SJSA1 (cell line): ENCODE results near the gene CDH23. TPM values are rescaled to one million over a fixed set of nuclear protein-coding genes. Genes with fewer than 3 reads are reported as not detected.

Experiments used
- DNase-seq, 2 experiments: peaks; one replicate each; pipeline ENCODE4 v3.0.0-alpha.2; 2015 to 2020; ENCODE audit warnings: low spot score in 2 of 2, low read depth in 1 of 2
- H3K27ac ChIP-seq: fragments of 250-450 bp; sonication (Bioruptor Pico); 2 replicates; pipeline ENCODE4 v1.5.1; 2020; ENCODE audit warnings: mild to moderate bottlenecking, moderate library complexity
- H3K27me3 ChIP-seq: fragments of 250-450 bp; sonication (Bioruptor Pico); replicated peaks from 2 replicates; pipeline ENCODE4 v1.5.1; 2020; ENCODE audit warnings: mild to moderate bottlenecking, moderate library complexity
- H3K36me3 ChIP-seq: fragments of 250-450 bp; sonication (Bioruptor Pico); 2 replicates; pipeline ENCODE4 v1.5.1; 2020; ENCODE audit warnings: mild to moderate bottlenecking
- H3K4me1 ChIP-seq: fragments of 250-450 bp; sonication (Bioruptor Pico); replicated peaks from 2 replicates; pipeline ENCODE4 v1.6.1; 2021; ENCODE audit warnings: mild to moderate bottlenecking
- H3K4me3 ChIP-seq: fragments of 250-450 bp; sonication (Bioruptor Pico); 2 replicates; pipeline ENCODE4 v1.5.1; 2020; ENCODE audit warnings: mild to moderate bottlenecking
- H3K9me3 ChIP-seq: fragments of 250-450 bp; sonication (Bioruptor Pico); replicated peaks from 2 replicates; pipeline ENCODE4 v1.5.1; 2020; ENCODE audit warnings: mild to moderate bottlenecking
- total RNA-seq: library from RNA; depleted of rRNA; stranded (reverse); fragments of >200 nt; shearing (Covaris generic); gene quantifications from 2 replicates; pipeline ENCODE4 v1.2.3, GENCODE V29; 2014

Gene CDH23
- total RNA-seq, 1 experiment from 2014 or later = 0.37 TPM

DNA sequence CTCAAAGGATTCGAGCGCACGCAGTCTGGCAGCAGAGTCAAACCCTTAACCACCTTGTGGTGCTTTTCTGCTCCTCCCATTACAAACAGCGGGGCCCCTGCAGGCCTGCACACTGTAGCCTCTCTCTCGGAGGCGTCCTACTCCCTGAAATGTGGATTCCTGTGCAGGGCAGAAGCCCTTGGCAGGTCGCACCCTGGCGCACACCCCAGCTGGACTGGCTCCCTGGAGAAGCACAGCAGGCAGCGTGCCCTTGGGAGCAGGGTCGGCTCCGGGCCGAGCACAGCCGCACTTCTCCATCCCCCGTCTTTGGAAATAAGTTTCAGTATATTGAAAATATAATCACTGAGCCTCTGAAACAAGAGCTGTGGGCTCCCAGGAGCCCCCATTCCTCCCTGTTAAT is 178.7 kb downstream of the CDH23 start:
- Histone ChIP-seq H3K27me3 (no peaks in the 10 kb centered on the region), H3K4me3 (no peak overlapping the region), H3K36me3 (no peaks in the 10 kb centered on the region), H3K27ac (no peak overlapping the region), H3K9me3 (no peaks in the 10 kb centered on the region), H3K4me1 (no peaks in the 10 kb centered on the region)
- DNase-seq = no peak

DNA sequence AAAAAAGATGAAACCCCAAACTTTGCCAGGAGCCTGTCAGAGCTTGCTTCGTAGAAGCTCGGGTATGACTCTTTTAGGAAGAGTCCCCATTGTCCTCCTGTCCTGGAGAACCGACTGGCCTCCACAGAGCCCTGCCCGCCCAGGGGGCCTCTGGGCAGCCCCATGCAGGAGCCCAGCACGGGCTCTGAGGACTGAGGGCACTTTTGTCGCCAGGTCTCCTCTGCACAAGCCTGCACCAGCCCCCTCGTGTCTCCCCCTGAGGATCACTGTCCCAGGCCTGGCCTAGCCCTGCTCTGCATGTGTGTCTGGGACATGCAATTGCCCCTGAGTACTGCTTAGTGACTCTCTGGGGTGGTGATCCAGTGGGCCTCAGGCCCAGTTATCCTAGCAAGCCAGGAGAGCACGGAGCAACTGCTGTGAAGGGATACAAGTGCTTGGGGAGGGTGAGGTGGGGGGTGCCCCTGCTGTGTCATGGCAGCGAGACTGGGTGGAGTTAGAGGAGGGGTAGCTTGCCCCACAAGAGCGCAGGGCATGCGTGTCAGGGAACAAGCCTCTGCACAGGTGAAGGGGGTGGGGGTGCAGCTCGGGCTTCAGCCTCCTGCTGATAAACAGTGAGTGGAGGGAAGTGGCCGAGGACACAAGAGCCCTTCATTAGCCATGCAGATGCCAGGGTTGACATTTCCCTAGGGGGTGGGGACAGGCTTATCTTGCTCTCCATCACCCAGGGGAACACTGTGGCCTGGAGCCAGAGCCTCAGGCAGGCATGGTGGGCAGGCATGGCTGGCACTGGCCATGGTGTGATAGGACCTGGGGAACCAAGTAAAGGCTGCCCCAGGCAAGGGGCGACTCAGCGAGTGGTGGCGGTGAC is 179.4 kb downstream of the CDH23 start:
- H3K9me3 ChIP-seq = no peaks in the 10 kb centered on the region
- no peaks in the 10 kb centered on the region for H3K36me3 ChIP-seq
- no peaks in the 10 kb centered on the region for H3K27me3 ChIP-seq
- no peaks in the 10 kb centered on the region for H3K4me1 ChIP-seq
- no peak overlapping the region for H3K27ac ChIP-seq
- no peak for DNase-seq
- no peak overlapping the region for H3K4me3 ChIP-seq

DNA sequence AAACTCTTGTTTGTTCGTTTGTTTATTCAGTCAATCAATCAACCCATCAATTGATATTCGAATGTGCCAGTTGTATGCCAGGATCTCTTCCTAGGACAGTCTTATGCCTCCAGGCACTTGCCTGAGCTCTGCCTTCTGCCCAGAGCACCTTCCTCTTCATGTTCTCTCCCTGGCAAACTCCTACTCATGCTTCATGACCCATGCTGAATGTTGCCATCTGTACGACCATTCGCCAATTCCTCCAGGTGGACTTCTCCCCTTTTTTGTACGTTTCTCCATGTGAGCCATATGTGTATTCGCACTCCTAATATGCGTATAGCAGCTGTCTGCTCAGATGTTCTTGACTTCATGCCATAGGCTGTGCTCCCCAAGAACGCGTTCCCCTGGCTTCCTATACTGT is 180.1 kb downstream of the CDH23 start:
- Histone ChIP-seq H3K4me3 (no peak overlapping the region), H3K36me3 (no peaks in the 10 kb centered on the region), H3K27ac (no peak overlapping the region), H3K4me1 (no peaks in the 10 kb centered on the region), H3K27me3 (no peaks in the 10 kb centered on the region), H3K9me3 (no peaks in the 10 kb centered on the region)
- DNase-seq = no peak

- Histone ChIP-seq H3K27me3 (no peaks in the 10 kb centered on the region), H3K9me3 (no peaks in the 10 kb centered on the region), H3K36me3 (no peaks in the 10 kb centered on the region), H3K4me1 (no peaks in the 10 kb centered on the region), H3K4me3 (no peak overlapping the region), H3K27ac (no peak overlapping the region)
- DNase-seq = no peak
Observed at GRCh38 chr10:71577345-71577744, 180.6 kb downstream of the CDH23 start.

- Histone ChIP-seq H3K4me1 (no peaks in the 10 kb centered on the region), H3K27me3 (no peaks in the 10 kb centered on the region), H3K9me3 (no peaks in the 10 kb centered on the region), H3K27ac (no peak overlapping the region), H3K4me3 (no peak overlapping the region), H3K36me3 (no peaks in the 10 kb centered on the region)
- no peak for DNase-seq
Observed at GRCh38 chr10:71578069-71578468, 181.3 kb downstream of the CDH23 start.

GRCh38 chr10:71579668-71580067 is 182.9 kb downstream of the CDH23 start:
- Histone ChIP-seq H3K27ac (no peak overlapping the region), H3K36me3 (no peaks in the 10 kb centered on the region), H3K4me3 (no peak overlapping the region), H3K9me3 (no peaks in the 10 kb centered on the region), H3K4me1 (no peaks in the 10 kb centered on the region), H3K27me3 (no peaks in the 10 kb centered on the region)
- DNase-seq = no peak

GRCh38 chr10:71580415-71580814 is 183.7 kb downstream of the CDH23 start:
- Histone ChIP-seq H3K9me3 (no peaks in the 10 kb centered on the region), H3K27me3 (no peaks in the 10 kb centered on the region), H3K4me3 (no peak overlapping the region), H3K36me3 (no peaks in the 10 kb centered on the region), H3K27ac (no peak overlapping the region), H3K4me1 (no peaks in the 10 kb centered on the region)
- DNase-seq = no peak

DNA sequence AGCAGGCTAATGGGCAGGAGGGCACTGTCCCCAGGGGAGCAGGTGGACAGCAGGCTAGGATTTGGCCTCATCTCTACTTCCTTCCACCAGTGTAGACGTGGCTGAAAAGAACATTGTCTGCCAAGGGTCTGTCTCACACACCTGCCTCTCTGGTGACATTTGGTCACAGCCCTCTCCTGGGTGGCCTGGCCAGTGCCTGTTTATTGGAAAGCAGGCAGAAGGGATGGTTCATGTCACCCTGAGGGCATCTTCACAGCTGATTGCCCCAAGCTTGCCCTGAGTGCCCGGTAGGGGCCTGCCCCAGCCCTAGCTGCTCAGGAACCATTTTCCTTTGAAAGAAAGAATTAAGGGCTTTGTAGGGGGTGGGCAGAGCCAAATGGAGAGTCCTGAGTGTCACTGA is 184.2 kb downstream of the CDH23 start:
- DNase-seq = no peak
- no peaks in the 10 kb centered on the region for H3K4me1 ChIP-seq
- H3K9me3 ChIP-seq = no peaks in the 10 kb centered on the region
- no peak overlapping the region for H3K27ac ChIP-seq
- no peaks in the 10 kb centered on the region for H3K27me3 ChIP-seq
- no peaks in the 10 kb centered on the region for H3K36me3 ChIP-seq
- H3K4me3 ChIP-seq = no peak overlapping the region

GRCh38 chr10:71581376-71581775 is 184.7 kb downstream of the CDH23 start:
- Histone ChIP-seq H3K4me3 (no peak overlapping the region), H3K4me1 (no peaks in the 10 kb centered on the region), H3K27ac (no peak overlapping the region), H3K27me3 (no peaks in the 10 kb centered on the region), H3K36me3 (no peaks in the 10 kb centered on the region), H3K9me3 (no peaks in the 10 kb centered on the region)
- no peak for DNase-seq

DNA sequence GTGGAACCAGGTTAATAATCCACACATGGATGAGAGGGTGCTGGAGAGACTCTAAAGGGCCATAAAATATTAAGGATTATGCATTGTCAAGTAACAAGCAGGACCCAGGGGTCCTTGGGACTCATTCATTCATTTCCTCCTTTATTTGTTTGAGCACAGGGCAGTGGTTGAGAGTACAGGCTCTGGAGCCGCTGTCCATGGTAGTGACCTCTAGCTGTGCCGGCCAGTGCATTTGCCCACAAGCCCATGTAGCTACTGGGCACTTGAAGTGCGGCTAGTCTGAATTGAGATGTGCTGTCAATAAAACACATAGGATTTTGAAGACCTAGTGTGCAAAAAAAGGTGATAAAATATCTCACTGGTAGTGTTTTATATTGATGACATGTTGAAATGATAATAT is 185.3 kb downstream of the CDH23 start:
- no peaks in the 10 kb centered on the region for H3K4me1 ChIP-seq
- H3K36me3 ChIP-seq = no peaks in the 10 kb centered on the region
- no peaks in the 10 kb centered on the region for H3K27me3 ChIP-seq
- H3K27ac ChIP-seq = no peak overlapping the region
- H3K9me3 ChIP-seq = no peaks in the 10 kb centered on the region
- no peak for DNase-seq
- H3K4me3 ChIP-seq = no peak overlapping the region

GRCh38 chr10:71582506-71583475 is 186.1 kb downstream of the CDH23 start:
- H3K36me3 ChIP-seq = no peaks in the 10 kb centered on the region
- H3K4me1 ChIP-seq = no peaks in the 10 kb centered on the region
- no peak for DNase-seq
- H3K4me3 ChIP-seq = no peak overlapping the region
- no peaks in the 10 kb centered on the region for H3K27me3 ChIP-seq
- no peaks in the 10 kb centered on the region for H3K9me3 ChIP-seq
- H3K27ac ChIP-seq = no peak overlapping the region

GRCh38 chr10:71584461-71584860 is 187.7 kb downstream of the CDH23 start:
- no peaks in the 10 kb centered on the region for H3K4me1 ChIP-seq
- DNase-seq = no peak

DNA sequence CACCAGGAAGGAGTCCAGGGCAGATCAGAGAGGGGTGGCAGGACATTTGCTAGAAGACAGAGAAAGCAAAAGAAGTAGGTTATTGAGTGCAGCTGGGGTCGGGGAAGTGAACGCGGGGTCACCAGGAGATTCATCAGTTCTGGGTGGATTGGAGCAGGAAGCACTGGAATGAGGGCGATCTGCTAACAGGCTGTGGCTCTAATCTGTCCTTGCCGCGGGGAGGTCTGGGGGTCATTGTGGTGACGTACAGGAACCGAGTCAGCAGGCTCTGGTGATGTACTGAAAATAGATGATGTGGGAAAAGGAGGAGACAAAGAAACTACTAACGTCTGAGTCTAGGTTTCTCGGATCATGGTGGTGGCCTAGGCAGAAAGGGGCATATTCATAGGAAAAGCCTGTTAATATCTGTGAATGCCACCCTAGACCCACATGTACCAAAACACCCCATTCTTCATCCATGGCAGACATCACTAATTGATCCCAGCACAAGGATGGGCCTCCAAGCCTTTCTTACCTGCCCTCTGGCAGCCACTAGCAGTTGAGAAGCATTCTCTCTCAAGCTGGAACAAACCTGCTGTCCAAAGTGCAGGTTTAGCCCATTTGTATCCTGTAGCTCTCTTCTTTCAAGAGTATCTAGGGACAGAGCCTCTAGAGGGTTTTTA is 188.3 kb downstream of the CDH23 start:
- Histone ChIP-seq H3K27me3 (no peaks in the 10 kb centered on the region), H3K9me3 (no peaks in the 10 kb centered on the region), H3K4me1 (no peaks in the 10 kb centered on the region; the same call in 1 of the 2 replicates), H3K4me3 (no peak overlapping the region), H3K36me3 (no peaks in the 10 kb centered on the region), H3K27ac (no peak overlapping the region)
- no peak for DNase-seq

More at GRCh38 chr10:71584461-71584860, 187.7 kb downstream of the CDH23 start:
- Histone ChIP-seq H3K4me3 (no peak overlapping the region), H3K36me3 (no peaks in the 10 kb centered on the region), H3K27me3 (no peaks in the 10 kb centered on the region), H3K9me3 (no peaks in the 10 kb centered on the region), H3K27ac (no peak overlapping the region)
